KOPT-K1 (cell line): ENCODE results near the gene OSBPL10.
"Not testable (repeated sequence)": the region's sequence is repeated elsewhere in the genome, so short reads cannot be mapped to it uniquely, and the experiment has no call there.

Experiments used
- H3K27ac ChIP-seq: fragments of 200-600 bp; sonication (generic); 2 replicates; pipeline ENCODE4 v1.5.1; 2016; ENCODE audit warnings: antibody characterized with exemption, mild to moderate bottlenecking, low read depth, low read length; ENCODE audit not compliant: poor library complexity, severe bottlenecking
- H3K36me3 ChIP-seq: fragments of 200-600 bp; sonication (generic); 2 replicates; pipeline ENCODE4 v1.5.1; 2017; ENCODE audit warnings: antibody characterized with exemption, mild to moderate bottlenecking, low read length, moderate library complexity; ENCODE audit not compliant: insufficient read depth
- H3K9me3 ChIP-seq: fragments of 200-600 bp; sonication (generic); 2 replicates; pipeline ENCODE4 v1.5.1; 2017; ENCODE audit warnings: antibody characterized with exemption, low read length, mild to moderate bottlenecking; ENCODE audit not compliant: insufficient read depth, poor library complexity, severe bottlenecking

The OSBPL10 gene

GRCh38 chr3:32000877-32001276, 19.8 kb upstream of the OSBPL10 start:
- Histone ChIP-seq H3K9me3 (no peaks in the 10 kb centered on the region), H3K27ac (no peak overlapping the region), H3K36me3 (no peaks in the 10 kb centered on the region)

- no peaks in the 10 kb centered on the region for H3K9me3 ChIP-seq
- H3K27ac ChIP-seq, result no peak overlapping the region
- H3K36me3 ChIP-seq, result no peaks in the 10 kb centered on the region
These were observed 18.9 kb upstream of the OSBPL10 start for GRCh38 chr3:31999907-32000439.

GRCh38 chr3:31997500-31997899, 16.4 kb upstream of the OSBPL10 start:
- no peak overlapping the region for H3K27ac ChIP-seq

GRCh38 chr3:31996195-31996594, 15.1 kb upstream of the OSBPL10 start:
- Histone ChIP-seq H3K9me3 (peaks cover under 1% of the 10 kb centered on the region), H3K27ac (no peak overlapping the region), H3K36me3 (no peaks in the 10 kb centered on the region)

More at GRCh38 chr3:31997500-31997899, 16.4 kb upstream of the OSBPL10 start:
- no peaks in the 10 kb centered on the region for H3K9me3 ChIP-seq
- H3K36me3 ChIP-seq, result no peaks in the 10 kb centered on the region

- H3K9me3 ChIP-seq, result peaks cover 12% of the 10 kb centered on the region
- H3K36me3 ChIP-seq, H3K27ac ChIP-seq: not testable (repeated sequence)
These were observed 14.0 kb upstream of the OSBPL10 start for GRCh38 chr3:31995026-31995425.

GRCh38 chr3:31993843-31994242, 12.8 kb upstream of the OSBPL10 start:
- H3K27ac ChIP-seq, result no peak overlapping the region
- no peaks in the 10 kb centered on the region for H3K36me3 ChIP-seq
- peaks cover 19% of the 10 kb centered on the region for H3K9me3 ChIP-seq

GRCh38 chr3:31992995-31993394, 11.9 kb upstream of the OSBPL10 start:
- H3K9me3 ChIP-seq, result peaks cover 19% of the 10 kb centered on the region
- not testable (repeated sequence) for H3K36me3 ChIP-seq, H3K27ac ChIP-seq

- Histone ChIP-seq H3K9me3 (peaks cover 19% of the 10 kb centered on the region), H3K27ac (no peak overlapping the region), H3K36me3 (no peaks in the 10 kb centered on the region)
These were observed 7.2 kb upstream of the OSBPL10 start for GRCh38 chr3:31988271-31988670.

GRCh38 chr3:31985831-31986230, 4.8 kb upstream of the OSBPL10 start:
- peaks cover 15% of the 10 kb centered on the region for H3K9me3 ChIP-seq
- no peaks in the 10 kb centered on the region for H3K36me3 ChIP-seq
- no peak overlapping the region for H3K27ac ChIP-seq

GRCh38 chr3:31984321-31984720, 3.3 kb upstream of the OSBPL10 start:
- no peaks in the 10 kb centered on the region for H3K9me3 ChIP-seq
- no peaks in the 10 kb centered on the region for H3K36me3 ChIP-seq
- no peak overlapping the region for H3K27ac ChIP-seq

GRCh38 chr3:31980530-31981205, 394 bp downstream of the OSBPL10 start:
- Histone ChIP-seq H3K27ac (no peak overlapping the region), H3K36me3 (no peaks in the 10 kb centered on the region), H3K9me3 (no peaks in the 10 kb centered on the region)

- Histone ChIP-seq H3K27ac (no peak overlapping the region), H3K9me3 (no peaks in the 10 kb centered on the region), H3K36me3 (no peaks in the 10 kb centered on the region)
These were observed 1.9 kb downstream of the OSBPL10 start for GRCh38 chr3:31979001-31979697.

- Histone ChIP-seq H3K9me3 (no peaks in the 10 kb centered on the region), H3K36me3 (no peaks in the 10 kb centered on the region), H3K27ac (no peak overlapping the region)
These were observed 2.5 kb downstream of the OSBPL10 start for GRCh38 chr3:31978553-31978952.

GRCh38 chr3:31977736-31978135, 3.3 kb downstream of the OSBPL10 start:
- Histone ChIP-seq H3K27ac (no peak overlapping the region), H3K36me3 (no peaks in the 10 kb centered on the region), H3K9me3 (no peaks in the 10 kb centered on the region)

- Histone ChIP-seq H3K36me3 (no peaks in the 10 kb centered on the region), H3K9me3 (no peaks in the 10 kb centered on the region), H3K27ac (no peak overlapping the region)
These were observed 4.8 kb downstream of the OSBPL10 start for GRCh38 chr3:31976302-31976701.

- no peaks in the 10 kb centered on the region for H3K36me3 ChIP-seq
- no peaks in the 10 kb centered on the region for H3K9me3 ChIP-seq
- no peak overlapping the region for H3K27ac ChIP-seq
These were observed 6.1 kb downstream of the OSBPL10 start for GRCh38 chr3:31974964-31975363.
